GM12878 (cell line): ENCODE data around the gene OGA. TPM values are rescaled to one million over a fixed set of nuclear protein-coding genes. Genes with fewer than 3 reads are reported as not detected.

ENCODE experiments used
- ATAC-seq: fragments of 200-7000 bp; cut with Tn5 transposase; 3 replicates; pipeline ENCODE4 v1.9.1; 2020; ENCODE audit warnings: mild to moderate bottlenecking, moderate library complexity
- BruUV-seq: library from RNA; stranded (reverse); fragments of 400-500 nt; replicated peaks from 2 replicates; lab custom pipeline; 2021; lab: Mats Ljungman, UMichigan
- CTCF ChIA-PET: fragments of 300-600 bp; sonication (Branson Sonifier 250); formaldehyde crosslinking; extraction: SDS; loops from one replicate; lab custom pipeline; 2021; ENCODE audit warnings: inconsistent platforms; lab: Yijun Ruan, JAX
- POLR2A ChIA-PET: fragments of 350-600 bp; formaldehyde crosslinking; extraction: SDS; loops from one replicate; lab custom pipeline; 2021; ENCODE audit warnings: inconsistent platforms; lab: Charles Lee
- RAD21 ChIA-PET: fragments of 300-600 bp; sonication (Branson Sonifier 250); formaldehyde crosslinking; loops from one replicate; lab custom pipeline; 2023; ENCODE audit warnings: antibody characterized with exemption; ENCODE audit not compliant: unreplicated experiment; lab: Charles Lee
- SMC1A ChIA-PET: fragments of 300-600 bp; sonication (Branson Sonifier 250); formaldehyde crosslinking; loops from one replicate; lab custom pipeline; 2023; ENCODE audit not compliant: unreplicated experiment, uncharacterized antibody; lab: Charles Lee
- DNase-seq: peaks from one replicate; pipeline ENCODE4 v3.0.0-alpha.2; 2011; ENCODE audit warnings: low read depth, low spot score
- FAIRE-seq: peaks from 3 replicates; lab custom pipeline; 2011; peaks lifted over from hg19 to GRCh38; lab: Jason Lieb, UNC
- H2AFZ ChIP-seq: 2 replicates; pipeline ENCODE4 v1.6.0; 2011; ENCODE audit warnings: low read depth, low read length, control low read depth; ENCODE audit not compliant: control insufficient read depth
- H3K27ac ChIP-seq: 2 replicates; pipeline ENCODE4 v1.5.1; 2011; ENCODE audit warnings: control low read depth; ENCODE audit not compliant: control insufficient read depth, insufficient read depth
- H3K27me3 ChIP-seq, 2 experiments: replicated peaks in 1 of 2; 2 replicates each; pipeline versions ENCODE4 v1.6.0 to v1.6.1; 2011; ENCODE audit warnings: low read length in 1 of 2; ENCODE audit not compliant: control insufficient read depth in 2 of 2, insufficient read depth in 2 of 2
- H3K36me3 ChIP-seq, 2 experiments: 2 replicates each; pipeline ENCODE4 v1.5.1; 2011; ENCODE audit warnings: low read length in 1 of 2; ENCODE audit not compliant: control insufficient read depth in 2 of 2, insufficient read depth in 2 of 2
- H3K4me1 ChIP-seq: 2 replicates; pipeline ENCODE4 v1.6.1; 2011; ENCODE audit warnings: mild to moderate bottlenecking, low read length, moderate library complexity, mixed read lengths; ENCODE audit not compliant: control insufficient read depth, insufficient read depth
- H3K4me2 ChIP-seq: 2 replicates; pipeline ENCODE4 v1.6.0; 2011; ENCODE audit warnings: control low read depth; ENCODE audit not compliant: control insufficient read depth, insufficient read depth
- H3K4me3 ChIP-seq: fragments of 200-600 bp; sonication (generic); 2 replicates; pipeline ENCODE4 v1.5.1; 2016
- H3K79me2 ChIP-seq: 2 replicates; pipeline ENCODE4 v1.6.0; 2011; ENCODE audit warnings: low read length; ENCODE audit not compliant: control insufficient read depth, insufficient read depth
- H3K9ac ChIP-seq: 2 replicates; pipeline ENCODE4 v1.8.0; 2011; ENCODE audit warnings: low read length, control low read depth, mixed read lengths; ENCODE audit not compliant: control insufficient read depth, insufficient read depth
- H3K9me3 ChIP-seq: replicated peaks from 3 replicates; pipeline ENCODE4 v1.5.1; 2011; ENCODE audit warnings: mild to moderate bottlenecking, low read length; ENCODE audit not compliant: control insufficient read depth, insufficient read depth
- H4K20me1 ChIP-seq: 2 replicates; pipeline ENCODE4 v1.6.0; 2011; ENCODE audit not compliant: control insufficient read depth, insufficient read depth
- CHD4 ChIP-seq: fragments of 200-600 bp; sonication (generic); IDR thresholded peaks from 2 replicates; pipeline ENCODE4 v1.6.1; 2016; ENCODE audit warnings: mild to moderate bottlenecking
- EZH2 ChIP-seq: IDR thresholded peaks from 2 replicates; pipeline ENCODE4 v1.6.1; 2012; ENCODE audit warnings: low read depth, mild to moderate bottlenecking, control low read depth, inconsistent platforms, low read length, borderline replicate concordance; ENCODE audit not compliant: control insufficient read depth
- HDGF ChIP-seq: fragments of 450-650 bp; IDR thresholded peaks from 2 replicates; pipeline ENCODE4 v1.6.1; 2016; ENCODE audit warnings: antibody characterized with exemption
- IKZF2 ChIP-seq, 2 experiments: fragments of 450-650 bp; IDR thresholded peaks; 2 replicates each; pipeline ENCODE4 v1.6.1; 2017; ENCODE audit warnings: mild to moderate bottlenecking in 2 of 2, moderate library complexity in 2 of 2
- JUND ChIP-seq: IDR thresholded peaks from 2 replicates; pipeline ENCODE4 v1.6.1; 2012; ENCODE audit warnings: low read depth, mild to moderate bottlenecking, low read length, improper control_type of control experiment, moderate library complexity
- KAT2A ChIP-seq: conservative IDR thresholded peaks from 2 replicates; pipeline ENCODE4 v1.6.1; 2011; ENCODE audit warnings: low read depth, low read length; ENCODE audit not compliant: control insufficient read depth
- NRF1 ChIP-seq: conservative IDR thresholded peaks from 2 replicates; pipeline ENCODE4 v1.6.1; 2011; ENCODE audit warnings: mild to moderate bottlenecking, low read depth, low read length, improper control_type of control experiment
- PAX5 ChIP-seq: IDR thresholded peaks from 2 replicates; pipeline ENCODE4 v1.6.1; 2011; ENCODE audit warnings: low read depth, low read length, borderline replicate concordance
- RUNX3 ChIP-seq: IDR thresholded peaks from 2 replicates; pipeline ENCODE4 v1.6.1; 2012; ENCODE audit warnings: low read length, inconsistent platforms
- SMARCA5 ChIP-seq: fragments of 450-650 bp; IDR thresholded peaks from 2 replicates; pipeline ENCODE4 v1.6.1; 2017; ENCODE audit warnings: mild to moderate bottlenecking
- SRF ChIP-seq, 2 experiments: IDR thresholded peaks; 2 replicates each; pipeline ENCODE4 v1.6.1; 2011; ENCODE audit warnings: low read depth in 2 of 2, low read length in 2 of 2, mild to moderate bottlenecking in 1 of 2, moderate library complexity in 1 of 2
- STAT1 ChIP-seq: fragments of 450-650 bp; conservative IDR thresholded peaks from 2 replicates; pipeline ENCODE4 v1.6.1; 2014; ENCODE audit warnings: antibody characterized with exemption, mild to moderate bottlenecking
- YY1 ChIP-seq: IDR thresholded peaks from 2 replicates; pipeline ENCODE4 v1.6.1; 2011; ENCODE audit warnings: low read depth, mild to moderate bottlenecking, low read length
- ZNF207 ChIP-seq: fragments of 450-650 bp; IDR thresholded peaks from 2 replicates; pipeline ENCODE4 v1.6.1; 2014; ENCODE audit warnings: antibody characterized with exemption, mild to moderate bottlenecking, borderline replicate concordance
- WGBS: methylation state at CpG from one replicate; pipeline ENCODE4 v1.1.6; 2016; ENCODE audit warnings: low lambda C conversion rate; ENCODE audit not compliant: insufficient replicate concordance, insufficient coverage; ENCODE audit errors: missing lambda C conversion rate; 5-methylcytosine and 5-hydroxymethylcytosine counted together
- in situ Hi-C: fragments of 300-500 bp; cut with MboI; formaldehyde crosslinking; loops from 9 replicates; pipeline ENCODE4 v1.14.3; 2018; ENCODE audit warnings: mixed read lengths
- intact Hi-C: fragments of 100-400 bp; cut with micrococcal nuclease; formaldehyde crosslinking; loops from one replicate; pipeline ENCODE4 v1.14.2; 2022; ENCODE audit not compliant: unreplicated experiment
- polyA plus RNA-seq, 11 experiments: library from polyadenylated mRNA; depleted of rRNA in 4 of 11; unstranded in 6 of 11; stranded (reverse) in 5 of 11; fragments of >200 nt; fragmentation: Nextera tagmentation in 4 of 11; fragmentation: Illumina TruSeq in 1 of 11; extraction: Ambion mirVana in 4 of 11; extraction: Trizol in 1 of 11; gene quantifications; 1 replicate in 1 of 11; 2 replicates in 10 of 11; pipeline versions ENCODE4 v1.2.1 to v1.2.3, GENCODE V29; 2011 to 2016; ENCODE audit warnings: inconsistent platforms in 2 of 11, missing spikeins in 2 of 11, low read depth in 1 of 11
- total RNA-seq, 4 experiments: library from RNA; depleted of rRNA in 3 of 4; stranded (reverse); fragments of >200 nt in 3 of 4; fragmentation: Illumina TruSeq in 1 of 4; extraction: Trizol in 1 of 4; gene quantifications; 2 replicates each; pipeline versions ENCODE4 v1.2.1 to v1.2.3, GENCODE V29; 2013 to 2021
- TF ChIP-seq, protein P1 (sequence below): fragments of 450-650 bp; formaldehyde crosslinking; IDR thresholded peaks from 2 replicates; pipeline ENCODE4 v1.4.0; 2020; ENCODE audit warnings: mild to moderate bottlenecking, moderate library complexity
- TF ChIP-seq, protein P2 (sequence below), 3 experiments: IDR thresholded peaks in 2 of 3; conservative IDR thresholded peaks in 1 of 3; 2 replicates each; pipeline ENCODE4 v1.5.1; 2011; ENCODE audit warnings: low read depth in 3 of 3, low read length in 3 of 3, mild to moderate bottlenecking in 3 of 3, control low read depth in 2 of 3, moderate library complexity in 2 of 3, inconsistent platforms in 1 of 3, mixed read lengths in 1 of 3; ENCODE audit not compliant: control insufficient read depth in 2 of 3, insufficient read depth in 1 of 3; ENCODE audit errors: extremely low read depth in 1 of 3

OGA gene
- total and polyA plus RNA-seq, 10 of the 15 experiments (the other 5 are each of a cell fraction or from before 2014, with no cell fraction given) = 23.0 to 145 (median 85.2) TPM

DNA sequence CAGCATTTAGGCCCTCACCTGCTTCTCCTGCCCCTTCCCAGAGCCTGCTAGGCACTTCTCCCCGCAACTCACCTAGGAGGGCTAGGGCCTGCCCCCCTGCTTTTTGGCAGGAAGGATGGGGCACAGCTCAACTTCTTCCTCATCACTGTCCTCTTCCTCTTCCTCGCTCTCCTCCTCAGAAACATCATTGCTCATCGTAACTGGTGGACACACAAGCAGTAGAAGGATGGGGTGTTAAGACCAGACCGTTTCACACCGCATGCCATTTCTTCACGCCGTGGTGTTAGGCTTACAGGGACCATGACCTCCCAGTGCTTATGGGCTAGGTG lies 36.6 kb downstream of the OGA start (continued):
- TF ChIP-seq, protein P1, sequence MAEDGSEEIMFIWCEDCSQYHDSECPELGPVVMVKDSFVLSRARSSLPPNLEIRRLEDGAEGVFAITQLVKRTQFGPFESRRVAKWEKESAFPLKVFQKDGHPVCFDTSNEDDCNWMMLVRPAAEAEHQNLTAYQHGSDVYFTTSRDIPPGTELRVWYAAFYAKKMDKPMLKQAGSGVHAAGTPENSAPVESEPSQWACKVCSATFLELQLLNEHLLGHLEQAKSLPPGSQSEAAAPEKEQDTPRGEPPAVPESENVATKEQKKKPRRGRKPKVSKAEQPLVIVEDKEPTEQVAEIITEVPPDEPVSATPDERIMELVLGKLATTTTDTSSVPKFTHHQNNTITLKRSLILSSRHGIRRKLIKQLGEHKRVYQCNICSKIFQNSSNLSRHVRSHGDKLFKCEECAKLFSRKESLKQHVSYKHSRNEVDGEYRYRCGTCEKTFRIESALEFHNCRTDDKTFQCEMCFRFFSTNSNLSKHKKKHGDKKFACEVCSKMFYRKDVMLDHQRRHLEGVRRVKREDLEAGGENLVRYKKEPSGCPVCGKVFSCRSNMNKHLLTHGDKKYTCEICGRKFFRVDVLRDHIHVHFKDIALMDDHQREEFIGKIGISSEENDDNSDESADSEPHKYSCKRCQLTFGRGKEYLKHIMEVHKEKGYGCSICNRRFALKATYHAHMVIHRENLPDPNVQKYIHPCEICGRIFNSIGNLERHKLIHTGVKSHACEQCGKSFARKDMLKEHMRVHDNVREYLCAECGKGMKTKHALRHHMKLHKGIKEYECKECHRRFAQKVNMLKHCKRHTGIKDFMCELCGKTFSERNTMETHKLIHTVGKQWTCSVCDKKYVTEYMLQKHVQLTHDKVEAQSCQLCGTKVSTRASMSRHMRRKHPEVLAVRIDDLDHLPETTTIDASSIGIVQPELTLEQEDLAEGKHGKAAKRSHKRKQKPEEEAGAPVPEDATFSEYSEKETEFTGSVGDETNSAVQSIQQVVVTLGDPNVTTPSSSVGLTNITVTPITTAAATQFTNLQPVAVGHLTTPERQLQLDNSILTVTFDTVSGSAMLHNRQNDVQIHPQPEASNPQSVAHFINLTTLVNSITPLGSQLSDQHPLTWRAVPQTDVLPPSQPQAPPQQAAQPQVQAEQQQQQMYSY (CRISPR knock-in tag) = no peak
- TF ChIP-seq IKZF2 (IDR thresholded peaks at IDR 0.05) (no peak), JUND (no peak), KAT2A (no peak), NRF1 (no peak)

DNA sequence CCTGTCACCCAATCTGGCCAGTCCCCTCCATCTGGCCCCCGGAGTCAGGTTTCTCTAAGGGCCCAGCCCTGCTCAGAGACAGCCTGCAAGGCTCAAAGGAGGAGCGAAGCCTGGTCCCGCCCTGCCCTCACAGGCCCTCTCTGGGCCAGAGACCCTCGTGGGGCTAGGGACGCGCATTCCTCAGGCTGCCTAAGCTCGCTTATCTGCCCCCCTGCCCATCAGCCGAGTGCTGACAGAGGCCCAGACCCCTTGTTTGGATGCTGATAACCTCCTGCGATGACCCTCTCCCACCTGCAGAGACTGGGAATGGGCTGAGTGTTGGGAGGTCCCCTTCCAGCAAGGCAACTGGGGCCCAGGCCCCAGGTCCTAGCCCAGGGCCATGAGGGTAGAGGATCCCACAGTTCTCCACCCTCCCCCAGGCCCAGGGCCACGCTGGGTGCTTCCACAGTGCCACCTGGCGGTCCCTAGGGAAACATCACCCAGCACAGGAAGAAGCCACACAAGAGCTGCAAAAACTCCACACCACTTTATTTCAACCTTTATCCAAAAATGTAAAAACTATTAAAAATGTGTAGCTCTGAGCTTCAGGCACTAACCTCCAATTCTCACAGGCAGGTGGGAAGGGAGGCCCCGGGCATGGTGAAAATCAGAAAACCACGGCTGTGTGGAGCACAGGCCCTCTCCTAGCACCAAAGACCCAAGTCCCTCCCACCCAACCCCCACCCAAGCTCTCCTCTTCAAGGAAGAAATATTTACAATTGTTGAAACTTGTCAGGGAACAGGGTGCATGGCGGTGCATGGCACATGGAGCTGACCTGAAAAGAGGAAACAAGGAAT lies 37.2 kb downstream of the OGA start:
- H3K4me3 ChIP-seq = no peak overlapping the region; the same call in 1 of the 2 replicates
- 55% methylated on average over 14 of the region's 14 CpGs for WGBS
- no peaks in the 10 kb centered on the region for H4K20me1 ChIP-seq
- POLR2A ChIA-PET = interaction anchor here (0.6 to 1.7 kb wide), 4 partner anchors 33 to 180 kb away, joined by 3 to 6 read pairs (median 3); no protein-coding TSS in a partner anchor
- BruUV-seq = no TSS peak
- RAD21 ChIA-PET = interaction anchor here (0.5 to 7.9 kb wide), 27 partner anchors 30 to 568 kb away, joined by 3 to 172 read pairs (median 4); partner anchors contain the start of genes DPCD and POLL
- peaks cover 0 to 2% of the 10 kb centered on the region in 2 experiments; a peak in 2 of 4 replicates for H3K27me3 ChIP-seq
- FAIRE-seq (peak; percentile 57), ATAC-seq (peak; percentile 67), DNase-seq (peak; percentile 25)
- H3K4me2 ChIP-seq = peak overlapping the region; percentile 97
- H3K9ac ChIP-seq = no peak overlapping the region
- CTCF ChIA-PET = interaction anchor here (0.5 to 9.8 kb wide), 64 partner anchors 9 to 567 kb away, joined by 3 to 334 read pairs (median 5); partner anchors contain the start of genes DPCD, FBXW4, OGA and POLL
- H2AFZ ChIP-seq = no peak overlapping the region
- H3K36me3 ChIP-seq = peaks cover 0 to 6% of the 10 kb centered on the region in 2 experiments; a peak in 2 of 4 replicates
- H3K79me2 ChIP-seq = peaks cover 11% of the 10 kb centered on the region
- SMC1A ChIA-PET = interaction anchor here (0.6 to 7.9 kb wide), 26 partner anchors 15 to 568 kb away, joined by 3 to 139 read pairs (median 4); partner anchors contain the start of genes DPCD, OGA and POLL
- in situ Hi-C loops (loop anchor here (5.0 kb wide), 2 partner anchors 174 to 569 kb away; no protein-coding TSS in a partner anchor), intact Hi-C loops (loop anchor here (1.0 to 10.0 kb wide), 6 partner anchors 89 to 620 kb away; partner anchors contain the start of gene BTRC)
- H3K27ac ChIP-seq = no peak overlapping the region
- H3K9me3 ChIP-seq = no peaks in the 10 kb centered on the region
- H3K4me1 ChIP-seq = peaks cover 41% of the 10 kb centered on the region
- no peak for TF ChIP-seq SRF (IDR thresholded peaks at IDR 0.05; ENCODE audit: low read depth in 2 of 2, low read length in 2 of 2)
- peak; percentile 92 for TF ChIP-seq PAX5
- TF ChIP-seq ZNF207 = no peak
- peak; percentile 72; the same call in 1 of the 2 replicates for TF ChIP-seq HDGF
- TF ChIP-seq, protein P2, sequence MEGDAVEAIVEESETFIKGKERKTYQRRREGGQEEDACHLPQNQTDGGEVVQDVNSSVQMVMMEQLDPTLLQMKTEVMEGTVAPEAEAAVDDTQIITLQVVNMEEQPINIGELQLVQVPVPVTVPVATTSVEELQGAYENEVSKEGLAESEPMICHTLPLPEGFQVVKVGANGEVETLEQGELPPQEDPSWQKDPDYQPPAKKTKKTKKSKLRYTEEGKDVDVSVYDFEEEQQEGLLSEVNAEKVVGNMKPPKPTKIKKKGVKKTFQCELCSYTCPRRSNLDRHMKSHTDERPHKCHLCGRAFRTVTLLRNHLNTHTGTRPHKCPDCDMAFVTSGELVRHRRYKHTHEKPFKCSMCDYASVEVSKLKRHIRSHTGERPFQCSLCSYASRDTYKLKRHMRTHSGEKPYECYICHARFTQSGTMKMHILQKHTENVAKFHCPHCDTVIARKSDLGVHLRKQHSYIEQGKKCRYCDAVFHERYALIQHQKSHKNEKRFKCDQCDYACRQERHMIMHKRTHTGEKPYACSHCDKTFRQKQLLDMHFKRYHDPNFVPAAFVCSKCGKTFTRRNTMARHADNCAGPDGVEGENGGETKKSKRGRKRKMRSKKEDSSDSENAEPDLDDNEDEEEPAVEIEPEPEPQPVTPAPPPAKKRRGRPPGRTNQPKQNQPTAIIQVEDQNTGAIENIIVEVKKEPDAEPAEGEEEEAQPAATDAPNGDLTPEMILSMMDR (IDR thresholded peaks at IDR 0.05 in 2 of 3, conservative IDR thresholded peaks at IDR 0.05 in 1 of 3; ENCODE audit: control insufficient read depth in 2 of 3, extremely low read depth in 1 of 3, insufficient read depth in 1 of 3, low read depth in 3 of 3, low read length in 3 of 3) = peak; percentile 93 to 95 (median 93); a peak in 5 of 6 replicates
- no peak for TF ChIP-seq IKZF2 (IDR thresholded peaks at IDR 0.05)
- peak; percentile 73 for TF ChIP-seq YY1
- no peak for TF ChIP-seq EZH2
- no peak for TF ChIP-seq CHD4
- peak; percentile 67; the same call in 1 of the 2 replicates for TF ChIP-seq SMARCA5
- no peak for TF ChIP-seq STAT1
- peak; percentile 19; the same call in 1 of the 2 replicates for TF ChIP-seq RUNX3
